Right ventricle myocardium inferior (tissue), 1 donor: ENCODE measurements around the gene CAMKMT. TPM values are rescaled to one million over a fixed set of nuclear protein-coding genes. Genes with fewer than 3 reads are reported as not detected.
"Not testable (repeated sequence)": the region's sequence is repeated elsewhere in the genome, so short reads cannot be mapped to it uniquely, and the experiment has no call there.

ENCODE experiments used
- ATAC-seq: fragments of 200-7000 bp; cut with Tn5 transposase; one replicate; pipeline ENCODE4 v1.9.1; 2020; ENCODE audit warnings: mild to moderate bottlenecking, moderate library complexity
- DNase-seq: peaks from one replicate; pipeline ENCODE4 v3.0.0; 2021; ENCODE audit errors: missing footprints
- intact Hi-C: fragments of 100-400 bp; cut with DNase I; formaldehyde crosslinking; loops from one replicate; pipeline ENCODE4 v1.11.0; 2022
- total RNA-seq: library from RNA; stranded (reverse); fragmentation: NEBNext Ultra II Directional; extraction: Animal tissue kit (Norgen Biotek cat#: 25700); gene quantifications from one replicate; pipeline ENCODE4 v1.2.1, GENCODE V29; 2021
- donor health status: DM: no; HTN: yes; CAD: no; lungs with severe emphysema.

CAMKMT gene
- total RNA-seq, 1 donor from 2014 or later, result 4.6 TPM

DNA sequence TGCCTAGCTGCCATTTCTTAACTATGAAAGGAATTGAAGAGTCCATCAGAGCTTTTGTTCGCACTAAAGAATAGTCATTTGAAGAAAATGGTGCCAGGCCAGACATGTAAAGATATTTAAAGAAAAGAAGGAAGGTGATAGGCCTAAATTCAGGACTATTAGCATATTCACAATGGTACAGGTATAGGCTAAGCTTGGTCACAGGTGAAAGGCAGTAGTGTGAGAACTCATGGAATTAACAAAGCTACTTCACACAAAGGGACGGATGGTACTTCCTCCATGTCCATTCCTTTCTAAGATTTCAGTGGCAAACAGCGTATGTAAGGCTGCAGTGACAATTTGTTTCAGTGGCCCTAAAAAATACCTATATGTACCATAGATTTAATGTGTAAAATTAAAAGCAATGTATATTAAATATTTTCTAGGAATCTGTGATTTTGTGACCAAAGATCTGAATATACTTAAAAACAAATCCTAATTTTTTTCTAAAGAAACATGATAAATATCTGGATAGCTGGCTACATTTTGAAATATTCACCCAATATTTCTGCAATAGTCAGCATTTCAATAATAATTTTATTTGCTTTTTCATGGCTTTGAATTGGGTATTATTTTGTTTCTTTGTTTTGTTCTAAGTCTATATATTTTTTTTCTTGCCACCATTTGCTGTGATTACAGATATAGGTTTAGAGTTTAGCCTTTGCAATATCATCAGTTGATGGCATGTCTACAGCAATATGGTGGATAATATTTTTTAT lies 116.1 kb downstream of the CAMKMT start:
- DNase-seq, result no peak
- intact Hi-C loops, result loop anchor here (2.0 kb wide), 1 partner anchor 479 kb away; no protein-coding TSS in a partner anchor
- ATAC-seq, result no peak

DNA sequence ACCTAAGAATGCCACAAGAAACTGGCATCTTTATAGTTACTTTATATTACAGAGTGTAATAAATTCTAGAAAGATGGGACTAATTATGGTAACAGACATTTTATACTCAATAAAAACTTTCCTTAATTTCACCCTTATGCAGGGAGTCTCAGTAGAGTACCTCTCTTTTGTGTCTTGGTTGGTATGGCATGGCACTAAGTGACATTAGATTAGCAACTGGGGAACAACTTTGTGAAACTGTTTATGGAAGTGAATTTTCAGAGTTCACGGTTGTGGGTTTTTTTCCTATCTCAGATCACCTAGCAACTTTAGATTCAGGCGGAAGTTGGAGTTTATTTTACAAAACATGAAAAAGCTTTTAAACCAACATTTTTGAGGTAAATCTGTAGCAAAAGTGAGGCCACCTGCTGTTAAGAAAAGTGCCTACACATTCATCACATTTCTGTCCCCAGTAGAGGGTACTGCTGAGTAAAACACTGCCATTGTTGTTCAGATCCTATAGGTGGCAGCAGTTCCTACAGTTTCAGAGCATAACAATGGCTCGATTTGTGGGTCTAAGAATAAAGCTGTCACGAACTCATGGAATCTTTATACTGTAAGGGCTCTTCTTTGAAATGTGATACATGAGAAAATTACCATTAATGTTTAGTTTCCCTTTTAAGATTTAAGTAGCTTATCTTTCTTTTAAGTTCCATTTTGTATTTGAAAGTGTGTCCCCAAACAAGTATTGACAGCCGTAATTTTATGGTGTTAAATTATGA lies 117.6 kb downstream of the CAMKMT start:
- ATAC-seq, result peak; percentile 91
- intact Hi-C loops, result loop anchor here (2.0 kb wide), 1 partner anchor 477 kb away; no protein-coding TSS in a partner anchor
- DNase-seq, result no peak

DNA sequence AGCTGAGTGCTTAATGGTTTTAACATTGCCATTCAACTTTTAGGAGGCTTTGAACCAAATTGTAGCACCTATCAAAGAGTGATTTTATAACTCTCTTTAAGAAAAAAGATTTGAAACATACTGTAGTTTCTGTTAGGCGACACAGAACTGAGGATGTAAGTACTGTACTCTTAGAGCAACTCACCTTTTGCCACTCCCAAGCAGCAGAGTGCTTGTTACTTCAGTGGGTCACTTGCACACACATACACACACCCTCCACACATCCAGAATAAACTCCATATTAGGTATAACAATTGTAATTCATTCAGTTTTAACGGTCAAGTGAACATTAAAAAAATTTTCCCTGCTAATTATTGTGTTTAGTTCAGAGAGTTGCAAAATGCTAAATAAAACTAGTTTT lies 118.3 kb downstream of the CAMKMT start:
- intact Hi-C loops, result no loop called here
- ATAC-seq (no peak), DNase-seq (no peak)

DNA sequence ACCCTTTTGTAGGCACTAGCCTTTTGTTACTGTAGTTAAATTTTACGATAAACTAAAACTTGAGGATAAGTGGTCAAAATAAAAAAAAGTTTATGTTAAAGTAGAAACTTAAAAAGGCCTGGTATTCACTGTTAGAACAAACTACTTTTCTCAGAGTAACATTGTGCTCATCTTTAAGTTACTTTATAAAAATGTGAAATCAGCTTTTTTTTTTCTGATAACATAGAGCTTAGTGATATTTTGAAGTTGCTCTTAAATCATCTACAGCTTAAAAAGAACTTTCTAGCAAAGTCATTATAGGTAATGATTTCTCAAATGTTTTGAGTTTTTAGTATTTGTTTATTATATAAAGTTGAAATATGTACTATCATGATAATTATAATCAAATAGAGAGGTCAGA lies 125.3 kb downstream of the CAMKMT start:
- ATAC-seq, result no peak
- intact Hi-C loops, result no loop called here
- DNase-seq, result no peak

DNA sequence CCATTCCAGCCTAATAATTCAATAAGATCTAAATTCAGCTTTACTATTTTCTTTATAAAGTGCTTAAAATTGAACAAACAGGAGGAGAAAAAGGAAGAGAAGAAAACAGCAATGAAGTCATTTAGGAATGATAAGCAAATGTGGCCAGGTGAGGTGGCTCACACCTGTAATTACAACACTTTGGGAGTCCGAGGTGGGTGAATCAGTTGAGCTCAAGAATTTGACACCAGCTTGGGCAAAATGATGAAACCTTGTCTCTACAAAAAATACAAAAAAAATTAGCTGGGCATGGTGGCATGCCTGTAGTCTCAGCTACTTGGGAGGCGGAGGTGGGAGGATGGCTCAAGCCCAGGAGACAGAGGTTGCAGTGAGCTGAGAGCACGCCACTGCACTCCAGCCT lies 129.0 kb downstream of the CAMKMT start:
- ATAC-seq, result no peak
- no peak for DNase-seq
- intact Hi-C loops, result no loop called here

DNA sequence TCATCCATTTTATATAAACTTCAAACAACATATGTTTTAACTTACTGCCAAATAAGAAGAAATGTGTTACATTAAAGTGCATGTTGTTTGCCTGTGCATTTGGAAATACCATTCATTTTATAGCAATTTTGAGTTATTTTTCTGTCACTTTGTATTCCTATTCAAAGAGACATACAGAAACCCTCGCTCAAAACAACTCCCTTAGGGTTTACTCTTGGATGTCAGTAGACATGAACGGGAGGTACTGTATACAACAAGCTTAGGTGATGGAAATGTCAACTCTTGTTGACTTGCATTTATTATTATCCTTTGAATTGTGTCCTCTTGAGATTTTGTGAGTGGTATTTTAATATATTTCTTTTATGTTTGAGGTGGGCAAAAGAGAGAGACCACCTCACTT lies 132.3 kb downstream of the CAMKMT start:
- ATAC-seq (no peak), DNase-seq (no peak)
- intact Hi-C loops, result no loop called here

DNA sequence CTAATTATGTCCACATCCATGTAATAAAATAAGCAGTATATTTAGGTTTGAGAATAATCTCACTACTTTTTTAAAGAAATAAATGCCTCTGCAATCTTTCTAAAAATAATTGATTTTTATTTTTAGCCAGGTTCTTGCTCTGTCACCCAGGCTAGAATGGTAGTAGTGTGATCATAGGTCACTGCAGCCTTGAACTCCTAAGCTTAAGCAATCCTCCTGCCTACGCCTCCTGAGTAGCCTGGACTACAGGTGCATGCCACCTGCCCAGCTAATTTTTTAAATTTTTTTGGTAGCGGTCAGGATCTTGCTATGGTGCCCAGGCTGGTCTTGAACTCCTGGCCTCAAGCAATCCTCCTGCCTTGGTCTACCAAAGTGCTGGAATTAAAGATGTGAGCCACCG lies 133.3 kb downstream of the CAMKMT start:
- no peak for ATAC-seq
- intact Hi-C loops, result no loop called here

DNA sequence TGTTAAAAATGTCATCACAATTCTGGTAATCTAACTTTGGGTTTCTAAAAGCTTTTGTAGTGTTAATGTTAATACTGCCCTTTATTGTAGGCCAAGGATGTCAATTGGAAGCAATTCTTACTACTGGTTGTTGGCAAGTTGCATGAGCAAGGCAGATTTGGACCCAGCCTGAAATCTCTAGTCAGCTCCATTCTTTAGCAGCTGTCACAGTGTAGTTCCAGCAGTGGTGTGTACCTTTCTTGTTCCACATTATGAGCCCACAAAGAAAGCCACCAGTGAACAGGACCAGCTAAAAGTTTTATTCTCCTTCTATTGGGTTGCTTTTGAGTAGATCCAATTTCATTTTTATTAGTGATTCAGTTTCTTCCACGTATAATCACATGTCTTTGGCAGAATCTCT lies 133.8 kb downstream of the CAMKMT start:
- no peak for ATAC-seq
- intact Hi-C loops, result no loop called here
- DNase-seq, result no peak

More for the DNA sequence above, 133.3 kb downstream of the CAMKMT start:
- DNase-seq, result no peak

DNA sequence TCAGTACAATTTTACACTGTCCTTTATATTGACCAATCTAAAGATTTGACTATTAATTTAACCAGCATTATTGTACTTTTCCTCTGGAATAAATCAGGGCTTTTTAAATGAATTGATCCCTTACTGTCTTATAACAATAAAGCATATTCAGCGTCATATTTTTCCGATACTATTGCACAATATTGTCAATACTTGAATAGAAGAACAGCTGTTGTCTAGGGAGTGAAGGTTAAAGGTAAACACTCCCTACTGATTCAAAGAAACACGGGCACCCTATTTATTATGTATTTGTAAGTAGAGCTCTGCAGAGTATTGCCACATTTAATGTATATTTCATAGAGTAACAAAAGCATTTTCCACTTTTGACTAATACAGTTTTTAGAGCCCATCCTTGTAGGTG lies 134.4 kb downstream of the CAMKMT start:
- intact Hi-C loops, result no loop called here
- DNase-seq (no peak), ATAC-seq (no peak)

DNA sequence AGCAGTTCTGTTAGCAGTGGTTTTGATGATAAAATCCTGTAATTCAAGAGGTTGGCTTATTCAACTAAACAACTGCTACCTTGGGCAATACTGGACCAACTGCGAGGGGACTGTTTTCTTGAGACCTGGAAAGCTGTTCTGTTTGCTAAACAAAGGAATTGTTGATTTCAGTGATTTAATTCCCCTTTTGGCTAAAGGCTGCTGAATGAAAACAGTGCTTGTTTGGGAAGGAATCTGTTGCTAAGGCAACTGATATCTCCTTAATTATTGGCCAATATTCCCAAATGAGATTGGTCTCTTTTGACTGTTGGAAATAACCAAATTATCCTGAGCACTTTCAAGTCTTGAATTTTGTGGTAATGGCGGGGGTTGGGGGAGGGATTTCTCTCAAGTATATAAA lies 136.8 kb downstream of the CAMKMT start:
- intact Hi-C loops, result no loop called here
- no peak for DNase-seq
- no peak for ATAC-seq

DNA sequence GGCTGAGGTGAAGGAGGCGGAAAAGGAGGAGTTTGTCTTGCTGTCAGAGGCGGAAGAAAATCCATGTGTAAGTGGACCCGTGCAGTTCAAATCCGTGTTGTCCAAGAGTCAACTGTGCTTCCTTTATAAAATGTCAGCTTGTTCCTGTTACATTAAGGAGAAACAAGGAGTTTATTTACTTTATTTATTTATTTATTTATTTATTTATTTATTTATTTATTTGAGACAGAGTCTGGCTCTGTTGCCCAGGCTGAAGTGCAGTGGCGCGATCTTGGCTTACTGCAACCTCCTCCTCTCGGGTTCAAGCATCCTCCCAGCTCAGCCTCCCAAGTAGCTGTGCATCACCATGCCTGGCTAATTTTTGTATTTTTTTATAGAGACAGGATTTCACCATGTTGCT lies 143.9 kb downstream of the CAMKMT start:
- intact Hi-C loops, ATAC-seq, DNase-seq: not testable (repeated sequence)

DNA sequence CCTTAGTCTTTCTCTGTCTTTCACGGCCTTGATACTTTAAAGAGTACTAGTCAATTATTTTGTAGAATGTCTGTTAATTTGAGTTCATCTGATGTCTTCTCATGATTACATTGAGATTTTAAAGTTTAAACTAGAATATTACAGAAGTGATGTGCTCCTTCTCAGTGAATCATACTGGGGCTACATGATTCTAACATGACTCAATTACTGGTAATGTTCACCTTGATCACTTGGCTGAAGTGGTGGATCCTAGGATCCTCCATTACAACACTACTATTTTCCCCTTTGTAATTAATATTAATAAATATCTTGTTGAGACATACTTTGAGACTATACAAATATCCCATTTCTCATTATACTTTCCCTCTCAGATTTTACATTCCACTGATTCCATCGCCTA lies 148.5 kb downstream of the CAMKMT start:
- intact Hi-C loops, result no loop called here
- DNase-seq, result no peak
- ATAC-seq, result no peak

DNA sequence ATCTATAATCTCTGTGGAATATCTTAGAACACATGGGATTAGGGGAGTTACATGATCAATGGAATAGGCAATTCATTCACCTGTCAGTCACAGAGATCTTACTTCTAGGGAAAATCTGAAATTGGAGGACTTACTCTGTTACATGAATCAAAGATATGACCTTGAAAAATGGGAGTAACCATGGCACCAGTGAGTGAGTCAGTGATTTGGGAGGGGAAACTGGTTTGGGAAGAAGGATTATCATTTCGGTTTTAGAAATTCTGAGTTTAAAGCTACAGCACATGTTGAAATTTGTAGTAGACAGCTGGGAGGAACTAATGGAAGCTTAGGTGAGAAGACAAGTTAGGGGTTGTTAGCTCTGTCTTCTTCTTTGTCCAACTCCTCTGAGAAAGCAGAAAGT lies 153.7 kb downstream of the CAMKMT start:
- ATAC-seq (no peak), DNase-seq (no peak)
- intact Hi-C loops, result no loop called here

DNA sequence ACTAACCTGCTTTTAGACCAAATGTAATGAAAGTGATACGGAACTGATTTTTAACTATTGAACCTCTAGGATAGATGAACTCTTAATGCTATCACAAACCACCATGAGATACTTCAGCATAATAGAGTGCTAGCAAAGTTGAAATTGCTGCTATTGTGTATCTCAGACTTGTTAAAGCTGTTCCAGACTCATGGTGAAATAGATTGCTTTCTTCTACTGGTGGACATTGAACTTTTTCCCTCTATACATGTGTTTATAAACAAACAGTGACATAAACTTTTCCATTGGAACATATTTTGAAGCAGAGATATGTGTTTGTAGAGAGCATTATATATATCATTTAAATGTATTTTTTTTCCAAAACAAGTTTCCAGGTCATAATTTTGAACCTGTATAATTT lies 157.3 kb downstream of the CAMKMT start:
- intact Hi-C loops, result no loop called here
- ATAC-seq (no peak), DNase-seq (no peak)

DNA sequence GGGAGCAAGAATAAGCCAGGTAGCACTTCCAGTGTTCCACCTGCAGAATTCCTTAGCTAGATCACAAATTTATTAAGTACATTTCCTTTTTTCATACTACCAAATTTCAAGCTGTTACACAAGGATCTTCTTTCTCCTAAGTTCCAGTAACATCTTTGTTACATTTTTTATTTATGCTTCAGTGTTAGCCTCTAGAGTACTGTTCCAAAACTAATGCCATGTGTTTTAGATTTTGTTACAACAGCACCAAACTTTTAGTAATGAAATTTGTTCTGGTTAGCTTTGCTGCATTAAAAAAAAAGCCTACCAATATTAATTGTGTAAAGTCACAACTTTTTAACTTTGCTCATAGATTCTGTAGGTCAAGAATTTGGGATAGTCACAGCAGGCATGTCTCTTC lies 161.1 kb downstream of the CAMKMT start:
- intact Hi-C loops, result no loop called here
- no peak for ATAC-seq

DNA sequence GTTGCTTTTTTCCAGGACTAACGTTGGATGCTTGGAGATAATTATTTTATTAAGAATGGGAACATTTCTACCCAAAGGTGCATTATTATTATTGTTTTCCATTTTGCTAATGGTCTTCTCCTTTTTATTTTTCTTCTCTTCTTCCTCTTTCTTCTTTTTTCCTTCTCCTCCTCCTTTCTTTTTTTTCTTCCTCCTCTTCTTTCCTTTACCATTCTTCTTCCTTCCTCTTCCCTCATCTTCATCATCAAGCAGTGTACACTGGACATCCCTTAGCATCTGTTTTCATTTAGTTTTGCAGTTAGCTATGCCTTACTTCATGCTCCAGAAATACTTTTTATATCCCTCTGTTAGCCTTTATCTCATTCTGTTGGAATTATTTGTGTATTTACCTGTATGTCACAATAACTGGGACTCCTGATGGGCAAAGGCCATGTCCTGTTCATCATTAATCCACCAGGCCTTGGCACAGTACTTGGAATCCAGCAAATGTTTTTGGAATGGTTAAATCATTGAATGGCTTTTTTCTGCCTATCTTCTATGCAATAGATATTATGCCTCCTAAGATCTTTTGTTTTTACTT lies 162.7 kb downstream of the CAMKMT start:
- DNase-seq (no peak), ATAC-seq (no peak)
- intact Hi-C loops, result no loop called here

More for the DNA sequence above, 161.1 kb downstream of the CAMKMT start:
- DNase-seq, result no peak

DNA sequence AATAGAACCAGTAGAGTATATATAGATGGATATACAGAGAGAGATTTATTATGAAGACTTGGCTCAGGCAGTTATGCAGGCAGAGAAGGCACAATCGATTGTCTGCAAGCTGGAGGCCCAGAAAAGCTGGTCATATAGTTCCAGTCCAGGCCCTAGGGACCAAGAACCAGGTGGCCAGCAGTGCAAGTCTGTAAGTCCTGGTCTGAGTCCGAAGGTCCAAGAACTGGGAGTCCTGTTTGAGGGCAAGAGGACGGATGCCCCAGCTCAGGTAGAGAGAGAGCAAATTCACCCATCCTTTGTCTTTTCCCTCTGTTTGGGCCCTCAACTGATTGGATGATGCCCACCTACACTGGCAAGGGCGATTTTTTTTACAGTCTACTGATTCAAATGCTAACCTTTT lies 164.6 kb downstream of the CAMKMT start:
- no peak for DNase-seq
- intact Hi-C loops, result no loop called here
- no peak for ATAC-seq

DNA sequence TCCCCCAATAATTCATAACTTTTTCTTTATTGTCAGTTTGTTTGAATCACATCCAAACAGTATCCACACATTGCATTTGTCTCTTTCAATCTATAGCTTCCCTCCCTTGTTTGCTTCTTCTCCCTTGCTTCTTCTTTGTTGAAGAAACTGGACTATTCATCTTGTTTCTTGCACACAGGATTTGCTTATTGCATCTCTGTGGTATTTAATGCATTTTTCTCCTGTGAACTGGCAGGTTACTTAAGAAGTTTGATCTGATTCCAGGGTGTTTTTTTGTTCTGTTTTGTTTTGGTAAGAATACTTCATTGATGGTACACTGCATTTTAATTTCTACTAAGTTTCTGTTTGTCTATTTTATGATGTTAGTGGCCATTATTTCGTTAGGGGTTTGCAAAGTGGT lies 166.8 kb downstream of the CAMKMT start:
- intact Hi-C loops, result no loop called here

DNA sequence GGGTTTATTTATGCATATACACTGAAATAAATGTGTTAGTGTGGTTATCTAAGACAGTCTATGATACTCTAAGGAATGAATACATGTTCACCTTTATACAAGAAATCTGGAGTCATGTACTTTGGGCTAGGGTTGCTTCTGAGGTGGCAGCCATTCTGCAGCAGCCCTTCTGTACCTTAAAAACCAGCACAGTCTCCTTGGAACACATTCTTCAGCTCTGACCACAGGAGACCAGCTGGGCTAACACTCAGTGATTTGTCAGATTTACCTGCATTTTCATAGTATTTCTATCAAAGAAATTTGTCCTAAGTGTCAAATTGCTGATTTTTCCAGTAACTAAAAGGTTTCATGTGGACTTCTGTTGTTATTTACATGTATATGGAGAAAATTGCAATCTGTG lies 167.7 kb downstream of the CAMKMT start:
- DNase-seq (no peak), ATAC-seq (no peak)
- intact Hi-C loops, result no loop called here

More for the DNA sequence above, 166.8 kb downstream of the CAMKMT start:
- DNase-seq, result no peak
- no peak for ATAC-seq

DNA sequence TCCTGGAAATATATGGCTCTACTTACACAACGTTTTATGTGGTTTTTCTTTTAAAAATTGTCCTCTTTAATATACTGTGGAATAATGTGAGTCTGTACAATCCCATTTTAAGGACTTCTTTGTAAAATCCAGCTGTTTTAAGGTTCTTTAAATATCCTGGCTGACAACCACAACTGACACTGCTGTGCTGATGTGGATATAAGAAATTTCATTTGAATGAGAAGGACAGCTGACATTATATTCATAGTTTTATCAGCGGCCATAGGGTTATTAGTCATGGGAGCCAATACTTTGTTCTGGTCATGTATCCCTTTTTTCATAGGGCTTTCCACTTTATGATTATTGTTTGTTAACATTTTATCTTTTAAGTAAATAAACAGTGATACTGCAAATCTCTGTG lies 169.5 kb downstream of the CAMKMT start:
- intact Hi-C loops, result no loop called here

More for the DNA sequence above, 169.5 kb downstream of the CAMKMT start:
- ATAC-seq, result no peak
- no peak for DNase-seq
